Kidney epithelial cell (primary cell): ENCODE measurements around the gene FGGY. TPM values are rescaled to one million over a fixed set of nuclear protein-coding genes. Genes with fewer than 3 reads are reported as not detected.

Source experiments
- DNase-seq: peaks from one replicate; pipeline ENCODE4 v3.0.0-alpha.2; 2010; ENCODE audit warnings: low read depth
- H3K27me3 ChIP-seq: 2 replicates; pipeline ENCODE4 v1.6.0; 2011; ENCODE audit warnings: low read length; ENCODE audit not compliant: control insufficient read depth, insufficient read depth
- H3K36me3 ChIP-seq: 2 replicates; pipeline ENCODE4 v1.5.1; 2011; ENCODE audit warnings: low read length; ENCODE audit not compliant: control insufficient read depth, insufficient read depth
- H3K4me3 ChIP-seq: 2 replicates; pipeline ENCODE4 v1.5.1; 2011; ENCODE audit warnings: low read depth, mild to moderate bottlenecking, control low read depth, low read length
- CTCF ChIP-seq: IDR thresholded peaks from 2 replicates; pipeline ENCODE4 v1.5.1; 2011; ENCODE audit warnings: mild to moderate bottlenecking, moderate library complexity, low read length, control low read depth, inconsistent platforms; ENCODE audit not compliant: insufficient read depth, poor library complexity, severe bottlenecking
- total RNA-seq: library from RNA; depleted of rRNA; stranded (reverse); fragments of >200 nt; gene quantifications from 2 replicates; pipeline ENCODE4 v1.2.3, GENCODE V29; 2015

Gene FGGY
- total RNA-seq, 1 donor from 2014 or later = 8.6 TPM

GRCh38 chr1:59413327-59413720 is 116.4 kb downstream of the FGGY start:
- Histone ChIP-seq H3K4me3 (no peak overlapping the region), H3K36me3 (no peaks in the 10 kb centered on the region), H3K27me3 (no peaks in the 10 kb centered on the region)
- DNase-seq = no peak
- TF ChIP-seq CTCF = no peak

GRCh38 chr1:59414406-59415133 is 117.7 kb downstream of the FGGY start:
- TF ChIP-seq CTCF = no peak
- DNase-seq = no peak
- Histone ChIP-seq H3K36me3 (no peaks in the 10 kb centered on the region), H3K4me3 (no peak overlapping the region), H3K27me3 (no peaks in the 10 kb centered on the region)

- TF ChIP-seq CTCF = no peak
- no peaks in the 10 kb centered on the region for H3K27me3 ChIP-seq
- no peak for DNase-seq
- H3K4me3 ChIP-seq = no peak overlapping the region
- H3K36me3 ChIP-seq = no peaks in the 10 kb centered on the region
Observed at GRCh38 chr1:59415286-59415850, 118.5 kb downstream of the FGGY start.

- no peak overlapping the region for H3K4me3 ChIP-seq
- H3K27me3 ChIP-seq = no peaks in the 10 kb centered on the region
- H3K36me3 ChIP-seq = no peaks in the 10 kb centered on the region
- TF ChIP-seq CTCF = no peak
- no peak for DNase-seq
Observed at GRCh38 chr1:59415881-59416280, 119.0 kb downstream of the FGGY start.

- Histone ChIP-seq H3K27me3 (no peaks in the 10 kb centered on the region), H3K4me3 (no peak overlapping the region), H3K36me3 (no peaks in the 10 kb centered on the region)
- TF ChIP-seq CTCF = no peak
- no peak for DNase-seq
Observed at GRCh38 chr1:59417406-59417805, 120.5 kb downstream of the FGGY start.
